ENCODE measurements around the gene CHI3L1. TPM values are rescaled to one million over a fixed set of nuclear protein-coding genes. Genes with fewer than 3 reads are reported as not detected.

The CHI3L1 gene
- total RNA-seq, 3 donors from 2014 or later: 14.2 to 638 (median 426) TPM

GRCh38 chr1:203206129-203206687, 19.7 kb upstream of the CHI3L1 start:
- Histone ChIP-seq H3K36me3 (no peaks in the 10 kb centered on the region), H3K4me1 (no peaks in the 10 kb centered on the region), H3K27ac (peak overlapping the region; percentile 52 to 54), H3K27me3 (peaks cover 0 to under 1% of the 10 kb centered on the region in 2 donors), H3K9me3 (no peaks in the 10 kb centered on the region), H3K4me3 (no peak overlapping the region)
- no peak for DNase-seq (ENCODE audit: low spot score in 2 of 2)
- intact Hi-C loops (cut with DNase I; ENCODE audit: low total_unique reads): loop anchor here (2.0 kb wide), 1 partner anchor 165 kb away; no protein-coding TSS in a partner anchor
- TF ChIP-seq POLR2A (IDR thresholded peaks at IDR 0.05) (no peak), POLR2AphosphoS5 (IDR thresholded peaks at IDR 0.05) (no peak)
- TF ChIP-seq, protein P1, sequence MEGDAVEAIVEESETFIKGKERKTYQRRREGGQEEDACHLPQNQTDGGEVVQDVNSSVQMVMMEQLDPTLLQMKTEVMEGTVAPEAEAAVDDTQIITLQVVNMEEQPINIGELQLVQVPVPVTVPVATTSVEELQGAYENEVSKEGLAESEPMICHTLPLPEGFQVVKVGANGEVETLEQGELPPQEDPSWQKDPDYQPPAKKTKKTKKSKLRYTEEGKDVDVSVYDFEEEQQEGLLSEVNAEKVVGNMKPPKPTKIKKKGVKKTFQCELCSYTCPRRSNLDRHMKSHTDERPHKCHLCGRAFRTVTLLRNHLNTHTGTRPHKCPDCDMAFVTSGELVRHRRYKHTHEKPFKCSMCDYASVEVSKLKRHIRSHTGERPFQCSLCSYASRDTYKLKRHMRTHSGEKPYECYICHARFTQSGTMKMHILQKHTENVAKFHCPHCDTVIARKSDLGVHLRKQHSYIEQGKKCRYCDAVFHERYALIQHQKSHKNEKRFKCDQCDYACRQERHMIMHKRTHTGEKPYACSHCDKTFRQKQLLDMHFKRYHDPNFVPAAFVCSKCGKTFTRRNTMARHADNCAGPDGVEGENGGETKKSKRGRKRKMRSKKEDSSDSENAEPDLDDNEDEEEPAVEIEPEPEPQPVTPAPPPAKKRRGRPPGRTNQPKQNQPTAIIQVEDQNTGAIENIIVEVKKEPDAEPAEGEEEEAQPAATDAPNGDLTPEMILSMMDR (IDR thresholded peaks at IDR 0.05): no peak

- intact Hi-C loops (cut with DNase I; ENCODE audit: low total_unique reads): no loop called here
- TF ChIP-seq, protein P1 (IDR thresholded peaks at IDR 0.05): no peak
- TF ChIP-seq POLR2A (IDR thresholded peaks at IDR 0.05) (no peak), POLR2AphosphoS5 (IDR thresholded peaks at IDR 0.05) (no peak)
- Histone ChIP-seq H3K36me3 (no peaks in the 10 kb centered on the region), H3K27me3 (peaks cover 0 to 2% of the 10 kb centered on the region in 2 donors), H3K4me3 (no peak overlapping the region), H3K4me1 (peaks cover 0 to 4% of the 10 kb centered on the region in 2 donors), H3K27ac (no peak overlapping the region), H3K9me3 (no peaks in the 10 kb centered on the region)
- DNase-seq (ENCODE audit: low spot score in 2 of 2): peak in 1 of 2 donors; percentile 3
These were observed 18.3 kb upstream of the CHI3L1 start for GRCh38 chr1:203204756-203205155.

DNA sequence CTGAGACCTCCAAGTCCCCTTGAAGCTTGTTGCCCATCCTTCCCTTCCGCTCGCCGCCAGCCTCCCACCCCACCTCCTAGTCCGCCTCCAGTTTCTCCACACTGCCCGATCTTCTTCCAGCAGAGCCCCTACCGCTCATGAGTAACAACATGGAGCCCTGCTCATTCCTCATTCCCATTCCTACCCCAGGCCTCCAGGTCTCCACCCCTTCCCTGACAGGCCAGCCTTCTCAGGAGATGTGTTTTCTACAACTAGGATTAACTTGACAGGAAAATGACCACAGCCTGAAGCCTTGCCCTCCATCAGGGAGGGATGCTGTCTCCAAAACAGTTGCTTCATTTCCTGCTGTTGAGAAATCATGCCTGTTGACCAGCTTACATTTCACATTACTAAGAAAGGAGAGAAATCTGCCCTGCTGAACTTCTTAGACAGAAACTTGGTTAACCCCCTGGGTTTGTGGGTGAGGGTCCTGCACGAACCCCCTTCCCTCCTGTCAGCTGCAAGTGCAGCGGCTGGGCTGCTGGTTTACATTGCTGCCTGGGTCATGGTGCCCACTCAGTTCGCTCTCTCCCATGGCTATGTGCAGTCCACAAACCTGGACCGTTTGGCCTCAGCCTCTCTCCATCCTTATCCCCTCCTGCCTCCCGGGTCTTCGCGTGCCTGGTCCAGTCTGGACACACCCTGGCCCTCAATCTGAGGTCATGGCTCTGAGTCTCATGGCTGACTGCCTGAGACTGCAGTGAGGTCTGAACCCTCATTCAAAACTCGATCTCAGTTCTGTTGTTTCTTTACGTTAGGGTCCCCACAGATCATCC, 16.1 kb upstream of the CHI3L1 start:
- Histone ChIP-seq H3K27ac (peak overlapping the region; percentile 64 to 92), H3K27me3 (peaks cover 0 to 2% of the 10 kb centered on the region in 2 donors), H3K4me1 (peaks cover 0 to 11% of the 10 kb centered on the region in 2 donors), H3K4me3 (no peak overlapping the region), H3K36me3 (no peaks in the 10 kb centered on the region), H3K9me3 (no peaks in the 10 kb centered on the region)
- TF ChIP-seq POLR2AphosphoS5 (IDR thresholded peaks at IDR 0.05) (peak in 1 of 3 donors; percentile 55), POLR2A (IDR thresholded peaks at IDR 0.05) (no peak)
- TF ChIP-seq, protein P1 (IDR thresholded peaks at IDR 0.05): no peak
- intact Hi-C loops (cut with DNase I; ENCODE audit: low total_unique reads): no loop called here
- DNase-seq (ENCODE audit: low spot score in 2 of 2): no peak

- Histone ChIP-seq H3K27ac (peak overlapping the region; percentile 64 to 92), H3K4me3 (no peak overlapping the region), H3K36me3 (no peaks in the 10 kb centered on the region), H3K4me1 (peaks cover 0 to 11% of the 10 kb centered on the region in 2 donors), H3K9me3 (no peaks in the 10 kb centered on the region), H3K27me3 (peaks cover 0 to 2% of the 10 kb centered on the region in 2 donors)
- intact Hi-C loops (cut with DNase I; ENCODE audit: low total_unique reads): no loop called here
- no peak for DNase-seq (ENCODE audit: low spot score in 2 of 2)
- TF ChIP-seq POLR2A (IDR thresholded peaks at IDR 0.05): no peak
- TF ChIP-seq POLR2AphosphoS5 (IDR thresholded peaks at IDR 0.05): no peak
- TF ChIP-seq, protein P1 (IDR thresholded peaks at IDR 0.05): no peak
These were observed 15.2 kb upstream of the CHI3L1 start for GRCh38 chr1:203201516-203202205.
